A172 (cell line): ENCODE data around the gene EIF2AK2. TPM values are rescaled to one million over a fixed set of nuclear protein-coding genes. Genes with fewer than 3 reads are reported as not detected.

ENCODE experiments used
- total RNA-seq: library from RNA; depleted of rRNA; stranded (reverse); fragments of >200 nt; shearing (Covaris generic); gene quantifications from 2 replicates; pipeline ENCODE4 v1.2.3, GENCODE V29; 2014; rRNA removed

Gene EIF2AK2
- total RNA-seq, 1 experiment from 2014 or later, result 43.1 TPM

Other genes with a start within 250 kb of the EIF2AK2 start
- gene STRN, start 190.4 kb downstream of the EIF2AK2 start, total RNA-seq, result 19.4 and 26.1 TPM in 2 replicates
- gene HEATR5B, start 72.6 kb downstream of the EIF2AK2 start, total RNA-seq, result 14.4 and 31.5 TPM in 2 replicates
- 13.3 and 15.4 TPM in 2 replicates for gene GPATCH11, start 72.5 kb downstream of the EIF2AK2 start, total RNA-seq
- gene SULT6B1, start 31.7 kb upstream of the EIF2AK2 start, total RNA-seq, result not detected in 2 replicates
- 29.5 and 45.3 TPM in 2 replicates for gene CEBPZOS, start 39.5 kb upstream of the EIF2AK2 start, total RNA-seq
- 62.1 and 89.8 TPM in 2 replicates for gene CEBPZ, start 74.6 kb upstream of the EIF2AK2 start, total RNA-seq
- gene NDUFAF7, start 74.7 kb upstream of the EIF2AK2 start, total RNA-seq, result 12.0 and 18.1 TPM in 2 replicates
- gene PRKD3, start 167.9 kb upstream of the EIF2AK2 start, total RNA-seq, result 59.8 and 63.5 TPM in 2 replicates
- gene QPCT, start 187.7 kb upstream of the EIF2AK2 start, total RNA-seq, result 18.4 and 21.6 TPM in 2 replicates